ENCODE data around the gene NXPH4.

- TF ChIP-seq, protein P1, sequence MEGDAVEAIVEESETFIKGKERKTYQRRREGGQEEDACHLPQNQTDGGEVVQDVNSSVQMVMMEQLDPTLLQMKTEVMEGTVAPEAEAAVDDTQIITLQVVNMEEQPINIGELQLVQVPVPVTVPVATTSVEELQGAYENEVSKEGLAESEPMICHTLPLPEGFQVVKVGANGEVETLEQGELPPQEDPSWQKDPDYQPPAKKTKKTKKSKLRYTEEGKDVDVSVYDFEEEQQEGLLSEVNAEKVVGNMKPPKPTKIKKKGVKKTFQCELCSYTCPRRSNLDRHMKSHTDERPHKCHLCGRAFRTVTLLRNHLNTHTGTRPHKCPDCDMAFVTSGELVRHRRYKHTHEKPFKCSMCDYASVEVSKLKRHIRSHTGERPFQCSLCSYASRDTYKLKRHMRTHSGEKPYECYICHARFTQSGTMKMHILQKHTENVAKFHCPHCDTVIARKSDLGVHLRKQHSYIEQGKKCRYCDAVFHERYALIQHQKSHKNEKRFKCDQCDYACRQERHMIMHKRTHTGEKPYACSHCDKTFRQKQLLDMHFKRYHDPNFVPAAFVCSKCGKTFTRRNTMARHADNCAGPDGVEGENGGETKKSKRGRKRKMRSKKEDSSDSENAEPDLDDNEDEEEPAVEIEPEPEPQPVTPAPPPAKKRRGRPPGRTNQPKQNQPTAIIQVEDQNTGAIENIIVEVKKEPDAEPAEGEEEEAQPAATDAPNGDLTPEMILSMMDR (IDR thresholded peaks at IDR 0.05): no peak
- TF ChIP-seq EP300 (IDR thresholded peaks at IDR 0.05) (no peak), POLR2AphosphoS5 (IDR thresholded peaks at IDR 0.05) (no peak), POLR2A (IDR thresholded peaks at IDR 0.05) (no peak)
Measured at GRCh38 chr12:57226588-57227314, 10.2 kb downstream of the NXPH4 start.

All from suprapubic skin (tissue), 4 donors.